Measurements from ENCODE around the gene PRPF19. TPM values are rescaled to one million over a fixed set of nuclear protein-coding genes. Genes with fewer than 3 reads are reported as not detected.

PRPF19 gene
- total and polyA plus RNA-seq, 2 donors (not counting 1 experiment from before 2014, with no cell fraction given): 32.6 to 37.7 TPM

DNA sequence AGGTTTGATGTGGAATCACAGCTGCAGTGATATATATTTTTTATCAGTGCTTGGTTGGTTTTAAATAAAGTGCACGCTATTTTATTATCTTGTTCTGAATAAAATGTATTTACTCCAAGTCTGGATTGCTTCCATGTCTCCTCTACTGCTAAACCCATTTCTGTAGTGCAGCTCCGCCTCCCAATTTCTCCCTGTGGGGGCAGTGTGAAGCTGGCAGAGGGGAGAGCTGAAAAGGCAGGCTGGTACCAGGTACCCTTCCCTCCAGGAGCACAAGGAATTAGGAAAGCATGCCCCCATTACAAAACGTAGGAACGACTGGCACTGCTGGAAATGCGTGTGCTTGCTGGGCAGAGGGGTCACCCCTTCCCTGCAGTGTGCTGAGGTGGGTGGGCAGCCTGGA lies 16.9 kb upstream of the PRPF19 start:
- Histone ChIP-seq H2AFZ (ENCODE audit: low read length) (no peak overlapping the region), H3K27me3 (ENCODE audit: control insufficient read depth, insufficient read depth, low read length) (no peaks in the 10 kb centered on the region), H3K4me2 (ENCODE audit: extremely low read depth, insufficient read depth, low read length) (no peak overlapping the region), H3K27ac (ENCODE audit: insufficient read depth, low read length) (no peak overlapping the region), H3K79me2 (ENCODE audit: control insufficient read depth, insufficient read depth, low read length) (peaks cover 8% of the 10 kb centered on the region), H3K9ac (ENCODE audit: insufficient read depth, low read length) (no peak overlapping the region), H4K20me1 (ENCODE audit: control insufficient read depth, extremely low read depth, insufficient read depth, low read length) (no peaks in the 10 kb centered on the region), H3K4me1 (ENCODE audit: control insufficient read depth, extremely low read depth, insufficient read depth, low read length) (peaks cover 14% of the 10 kb centered on the region), H3K9me3 (ENCODE audit: control insufficient read depth, insufficient read depth, low read depth, low read length) (no peaks in the 10 kb centered on the region), H3K4me3 (replicated peaks in 1 of 4; ENCODE audit: control extremely low read depth in 1 of 4, insufficient read depth in 1 of 4, low read depth in 3 of 4, low read length in 4 of 4) (no peak overlapping the region), H3K36me3 (ENCODE audit: control insufficient read depth, insufficient read depth, low read length) (peaks cover 15% of the 10 kb centered on the region)
- TF ChIP-seq, protein P1, sequence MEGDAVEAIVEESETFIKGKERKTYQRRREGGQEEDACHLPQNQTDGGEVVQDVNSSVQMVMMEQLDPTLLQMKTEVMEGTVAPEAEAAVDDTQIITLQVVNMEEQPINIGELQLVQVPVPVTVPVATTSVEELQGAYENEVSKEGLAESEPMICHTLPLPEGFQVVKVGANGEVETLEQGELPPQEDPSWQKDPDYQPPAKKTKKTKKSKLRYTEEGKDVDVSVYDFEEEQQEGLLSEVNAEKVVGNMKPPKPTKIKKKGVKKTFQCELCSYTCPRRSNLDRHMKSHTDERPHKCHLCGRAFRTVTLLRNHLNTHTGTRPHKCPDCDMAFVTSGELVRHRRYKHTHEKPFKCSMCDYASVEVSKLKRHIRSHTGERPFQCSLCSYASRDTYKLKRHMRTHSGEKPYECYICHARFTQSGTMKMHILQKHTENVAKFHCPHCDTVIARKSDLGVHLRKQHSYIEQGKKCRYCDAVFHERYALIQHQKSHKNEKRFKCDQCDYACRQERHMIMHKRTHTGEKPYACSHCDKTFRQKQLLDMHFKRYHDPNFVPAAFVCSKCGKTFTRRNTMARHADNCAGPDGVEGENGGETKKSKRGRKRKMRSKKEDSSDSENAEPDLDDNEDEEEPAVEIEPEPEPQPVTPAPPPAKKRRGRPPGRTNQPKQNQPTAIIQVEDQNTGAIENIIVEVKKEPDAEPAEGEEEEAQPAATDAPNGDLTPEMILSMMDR (conservative IDR thresholded peaks at IDR 0.05 in 1 of 2, IDR thresholded peaks at IDR 0.05 in 1 of 2; ENCODE audit: low read depth in 1 of 2, low read length in 2 of 2): no peak
- TF ChIP-seq EZH2 (IDR thresholded peaks at IDR 0.05; ENCODE audit: low read length, missing control alignments): no peak
- DNase-seq (ENCODE audit: low read depth in 2 of 2): no peak

DNA sequence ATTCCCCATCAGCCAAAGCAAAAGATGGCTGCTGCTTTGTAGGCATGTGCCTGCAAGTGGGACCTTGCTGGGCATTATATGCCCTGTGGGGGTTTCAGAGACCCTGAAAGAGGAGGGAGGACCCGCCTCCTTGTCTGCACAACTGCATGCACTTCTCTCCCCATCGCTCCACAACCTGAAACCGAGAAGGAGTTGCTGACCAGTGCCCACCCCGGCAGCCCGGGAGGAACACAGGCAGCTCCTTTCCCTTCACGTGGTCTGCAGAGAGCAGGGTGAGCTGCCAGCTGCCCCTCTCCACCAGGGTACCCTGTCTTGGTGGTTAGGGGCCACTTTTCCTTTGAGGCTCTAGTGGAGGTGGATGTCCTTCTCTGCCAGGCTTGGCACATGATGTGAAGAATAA lies 16.5 kb upstream of the PRPF19 start:
- TF ChIP-seq, protein P1 (conservative IDR thresholded peaks at IDR 0.05 in 1 of 2, IDR thresholded peaks at IDR 0.05 in 1 of 2; ENCODE audit: low read depth in 1 of 2, low read length in 2 of 2): no peak
- no peak for TF ChIP-seq EZH2 (IDR thresholded peaks at IDR 0.05; ENCODE audit: low read length, missing control alignments)
- Histone ChIP-seq H3K27me3 (ENCODE audit: control insufficient read depth, insufficient read depth, low read length) (no peaks in the 10 kb centered on the region), H4K20me1 (ENCODE audit: control insufficient read depth, extremely low read depth, insufficient read depth, low read length) (no peaks in the 10 kb centered on the region), H3K4me3 (replicated peaks in 1 of 4; ENCODE audit: control extremely low read depth in 1 of 4, insufficient read depth in 1 of 4, low read depth in 3 of 4, low read length in 4 of 4) (no peak overlapping the region), H3K9ac (ENCODE audit: insufficient read depth, low read length) (no peak overlapping the region), H3K36me3 (ENCODE audit: control insufficient read depth, insufficient read depth, low read length) (peaks cover 15% of the 10 kb centered on the region), H3K4me1 (ENCODE audit: control insufficient read depth, extremely low read depth, insufficient read depth, low read length) (peaks cover 14% of the 10 kb centered on the region), H3K4me2 (ENCODE audit: extremely low read depth, insufficient read depth, low read length) (no peak overlapping the region), H3K79me2 (ENCODE audit: control insufficient read depth, insufficient read depth, low read length) (peaks cover 8% of the 10 kb centered on the region), H2AFZ (ENCODE audit: low read length) (no peak overlapping the region), H3K9me3 (ENCODE audit: control insufficient read depth, insufficient read depth, low read depth, low read length) (no peaks in the 10 kb centered on the region), H3K27ac (ENCODE audit: insufficient read depth, low read length) (no peak overlapping the region)
- no peak for DNase-seq (ENCODE audit: low read depth in 2 of 2)

DNA sequence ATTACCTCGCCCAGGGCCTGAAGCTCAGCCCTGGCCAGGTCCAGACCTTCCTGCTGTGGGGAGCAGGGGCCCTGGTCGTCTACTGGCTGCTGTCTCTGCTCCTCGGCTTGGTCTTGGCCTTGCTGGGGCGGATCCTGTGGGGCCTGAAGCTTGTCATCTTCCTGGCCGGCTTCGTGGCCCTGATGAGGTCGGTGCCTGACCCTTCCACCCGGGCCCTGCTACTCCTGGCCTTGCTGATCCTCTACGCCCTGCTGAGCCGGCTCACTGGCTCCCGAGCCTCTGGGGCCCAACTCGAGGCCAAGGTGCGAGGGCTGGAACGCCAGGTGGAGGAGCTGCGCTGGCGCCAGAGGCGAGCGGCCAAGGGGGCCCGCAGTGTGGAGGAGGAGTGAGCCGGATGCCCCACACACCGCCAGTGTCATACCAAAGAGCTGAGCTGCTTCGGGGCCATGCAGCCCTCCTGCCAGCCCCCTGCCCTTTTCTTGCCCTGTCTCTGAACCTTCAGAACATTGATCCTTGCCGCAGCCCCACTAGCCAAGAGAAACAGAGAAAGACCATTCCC lies 15.5 kb upstream of the PRPF19 start:
- Histone ChIP-seq H3K27me3 (ENCODE audit: control insufficient read depth, insufficient read depth, low read length) (no peaks in the 10 kb centered on the region), H3K4me2 (ENCODE audit: extremely low read depth, insufficient read depth, low read length) (no peak overlapping the region), H3K36me3 (ENCODE audit: control insufficient read depth, insufficient read depth, low read length) (peaks cover 15% of the 10 kb centered on the region), H2AFZ (ENCODE audit: low read length) (no peak overlapping the region), H3K9me3 (ENCODE audit: control insufficient read depth, insufficient read depth, low read depth, low read length) (no peaks in the 10 kb centered on the region), H3K27ac (ENCODE audit: insufficient read depth, low read length) (no peak overlapping the region), H3K79me2 (ENCODE audit: control insufficient read depth, insufficient read depth, low read length) (peaks cover 10% of the 10 kb centered on the region), H3K9ac (ENCODE audit: insufficient read depth, low read length) (no peak overlapping the region), H3K4me3 (replicated peaks in 1 of 4; ENCODE audit: control extremely low read depth in 1 of 4, insufficient read depth in 1 of 4, low read depth in 3 of 4, low read length in 4 of 4) (no peak overlapping the region), H3K4me1 (ENCODE audit: control insufficient read depth, extremely low read depth, insufficient read depth, low read length) (peaks cover 14% of the 10 kb centered on the region), H4K20me1 (ENCODE audit: control insufficient read depth, extremely low read depth, insufficient read depth, low read length) (no peaks in the 10 kb centered on the region)
- TF ChIP-seq, protein P1 (conservative IDR thresholded peaks at IDR 0.05 in 1 of 2, IDR thresholded peaks at IDR 0.05 in 1 of 2; ENCODE audit: low read depth in 1 of 2, low read length in 2 of 2): no peak
- TF ChIP-seq EZH2 (IDR thresholded peaks at IDR 0.05; ENCODE audit: low read length, missing control alignments): no peak
- no peak for DNase-seq (ENCODE audit: low read depth in 2 of 2)

Measured in fibroblast of lung (primary cell).